ENCODE measurements around the gene DDC.
A peak's percentile ranks its signal among the peaks of the same experiment; 100 is the strongest.
"Not testable (repeated sequence)": the region's sequence is repeated elsewhere in the genome, so short reads cannot be mapped to it uniquely, and the experiment has no call there.

The DDC gene

DNA sequence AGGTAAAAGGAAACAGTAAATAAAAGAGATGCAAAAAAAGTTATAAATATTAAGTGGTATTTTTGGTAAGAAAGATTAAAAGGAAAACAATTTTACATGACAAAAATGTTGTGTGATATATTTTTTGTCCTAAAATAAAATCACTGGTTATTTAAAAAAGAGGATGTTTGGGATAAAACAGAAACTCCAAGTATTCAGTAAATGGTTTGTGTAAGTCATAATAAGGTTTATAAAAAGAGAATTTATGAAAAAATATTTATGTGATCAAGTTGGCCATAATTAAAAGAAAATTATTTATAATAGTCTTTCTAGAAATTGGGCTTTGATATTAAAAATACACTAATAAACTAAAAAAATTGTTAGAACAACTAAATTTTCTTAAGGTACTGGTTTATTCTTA is 76.8 kb downstream of the DDC start:
- no peak for DNase-seq (ENCODE audit: low read depth in 2 of 2)

- DNase-seq (ENCODE audit: low read depth in 2 of 2), result no peak
These were observed 78.7 kb downstream of the DDC start for GRCh38 chr7:50486512-50486911.

DNA sequence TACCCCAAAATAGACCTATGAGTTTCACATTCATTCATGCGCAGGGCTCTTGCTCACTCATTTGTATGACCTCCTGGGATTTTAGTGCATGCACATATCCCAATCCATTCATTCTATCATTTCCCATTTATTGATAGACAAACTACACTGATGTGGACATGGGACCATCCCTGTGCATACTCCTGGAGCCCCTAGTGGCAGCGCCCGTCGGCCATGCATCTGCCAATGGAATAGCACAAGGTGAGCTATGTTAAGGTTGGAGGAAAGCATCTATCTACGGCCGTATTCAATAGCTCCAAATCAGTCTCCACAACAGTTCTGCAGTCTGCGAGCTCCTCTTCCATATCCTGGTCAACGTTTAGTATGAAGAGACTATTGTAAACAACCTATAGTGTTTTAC is 83.3 kb downstream of the DDC start:
- no peak for DNase-seq (ENCODE audit: low read depth in 2 of 2)

- no peak for DNase-seq (ENCODE audit: low read depth in 2 of 2)
These were observed 84.4 kb downstream of the DDC start for GRCh38 chr7:50480797-50481196.

- DNase-seq (ENCODE audit: low read depth in 2 of 2), result no peak
These were observed 85.3 kb downstream of the DDC start for GRCh38 chr7:50479743-50480517.

- DNase-seq (ENCODE audit: low read depth in 2 of 2), result no peak
These were observed 87.6 kb downstream of the DDC start for GRCh38 chr7:50477640-50478039.

DNA sequence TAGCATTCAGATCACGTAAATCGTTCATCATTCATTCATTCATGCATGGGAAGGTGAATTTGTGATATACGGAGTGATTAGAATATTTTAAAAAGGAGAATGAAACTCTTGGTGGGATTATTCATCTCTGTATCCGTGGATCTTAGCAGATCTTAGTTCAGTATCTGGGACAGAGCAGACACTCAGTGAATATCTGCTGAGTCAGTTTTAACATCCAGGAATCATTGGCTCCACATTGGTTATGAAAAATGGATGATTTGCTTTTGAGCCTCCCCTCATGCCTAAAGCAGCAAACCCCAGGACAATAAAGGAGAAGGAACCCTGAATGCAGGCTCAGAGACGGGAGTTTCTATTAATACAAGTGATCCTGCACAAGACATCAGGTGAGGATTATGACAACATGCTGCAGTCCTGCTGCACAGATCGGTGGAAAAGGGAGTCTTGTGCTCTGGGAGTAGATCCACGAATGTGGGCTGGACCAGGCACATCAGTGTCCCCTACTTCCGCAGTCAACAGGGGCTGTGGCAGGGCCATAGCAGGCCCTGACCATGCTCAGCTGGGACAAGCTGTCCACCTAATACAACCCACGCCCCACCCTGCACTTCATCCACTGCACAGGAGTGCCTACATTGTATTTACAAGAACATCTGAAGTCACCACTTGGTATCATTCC is 88.1 kb downstream of the DDC start:
- DNase-seq (ENCODE audit: low read depth in 2 of 2), result no peak

DNA sequence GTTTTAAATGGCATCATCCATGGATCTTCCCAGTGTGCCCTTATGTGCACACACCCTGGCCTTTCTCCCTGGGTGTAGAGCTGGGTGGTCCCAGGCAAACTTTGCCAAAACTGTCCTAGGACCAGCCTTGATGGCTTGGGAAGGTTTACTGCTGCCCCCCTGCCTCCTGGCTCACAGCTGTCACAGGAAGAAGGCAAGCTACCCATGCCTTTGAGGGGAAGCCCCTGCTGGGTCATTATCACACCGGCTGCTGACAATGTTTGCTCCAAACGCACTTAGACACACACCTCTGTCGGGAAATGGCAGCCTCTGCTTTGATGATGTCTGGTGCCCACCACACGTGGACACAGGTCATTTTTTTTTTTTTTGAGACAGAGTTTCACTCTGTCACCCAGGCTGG is 89.9 kb downstream of the DDC start:
- DNase-seq (ENCODE audit: low read depth in 2 of 2), result no peak

GRCh38 chr7:50474382-50475160 is 90.6 kb downstream of the DDC start:
- DNase-seq (ENCODE audit: low read depth in 2 of 2), result no peak

DNA sequence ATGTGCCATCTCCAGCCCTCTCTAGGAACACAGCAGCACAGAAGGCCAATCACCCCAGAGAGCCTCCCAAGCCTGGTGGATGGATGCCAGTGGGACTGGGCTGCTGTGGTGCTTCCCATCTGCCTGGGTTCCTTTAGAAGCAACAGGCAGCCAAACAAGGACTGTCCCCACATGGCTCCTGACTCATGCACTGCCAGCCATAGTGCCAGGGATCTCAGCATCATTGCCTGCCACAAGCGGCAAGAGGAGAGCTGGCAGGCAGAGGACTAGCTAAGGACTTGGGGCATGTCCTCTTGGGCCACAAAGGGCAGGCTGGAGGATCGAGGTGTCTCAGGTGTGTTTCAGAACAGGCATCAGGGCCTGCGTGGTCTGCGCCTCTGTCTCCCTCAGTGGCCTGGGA is 91.7 kb downstream of the DDC start:
- DNase-seq (ENCODE audit: low read depth in 2 of 2), result no peak

DNA sequence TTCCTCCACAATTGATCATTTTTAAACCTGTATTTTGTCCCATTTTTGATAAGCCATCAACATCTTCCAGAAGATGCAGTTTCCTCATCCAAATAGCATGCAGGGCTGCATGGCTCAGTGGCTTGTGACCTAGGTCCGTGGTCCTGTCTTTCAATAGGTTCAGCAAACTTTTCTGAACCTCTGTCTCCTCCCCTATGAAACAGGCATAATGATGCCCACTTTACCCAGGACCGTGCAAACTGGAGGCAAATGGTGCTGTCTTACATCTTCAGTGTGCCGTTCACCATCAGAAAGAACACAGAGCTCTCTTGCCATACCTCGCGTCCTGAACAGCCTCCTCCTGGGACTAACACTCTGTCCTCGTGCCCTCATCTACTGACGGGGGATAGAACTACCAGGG is 92.8 kb downstream of the DDC start:
- DNase-seq (ENCODE audit: low read depth in 2 of 2), result no peak

GRCh38 chr7:50471970-50472369 is 93.2 kb downstream of the DDC start:
- no peak for DNase-seq (ENCODE audit: low read depth in 2 of 2)

DNA sequence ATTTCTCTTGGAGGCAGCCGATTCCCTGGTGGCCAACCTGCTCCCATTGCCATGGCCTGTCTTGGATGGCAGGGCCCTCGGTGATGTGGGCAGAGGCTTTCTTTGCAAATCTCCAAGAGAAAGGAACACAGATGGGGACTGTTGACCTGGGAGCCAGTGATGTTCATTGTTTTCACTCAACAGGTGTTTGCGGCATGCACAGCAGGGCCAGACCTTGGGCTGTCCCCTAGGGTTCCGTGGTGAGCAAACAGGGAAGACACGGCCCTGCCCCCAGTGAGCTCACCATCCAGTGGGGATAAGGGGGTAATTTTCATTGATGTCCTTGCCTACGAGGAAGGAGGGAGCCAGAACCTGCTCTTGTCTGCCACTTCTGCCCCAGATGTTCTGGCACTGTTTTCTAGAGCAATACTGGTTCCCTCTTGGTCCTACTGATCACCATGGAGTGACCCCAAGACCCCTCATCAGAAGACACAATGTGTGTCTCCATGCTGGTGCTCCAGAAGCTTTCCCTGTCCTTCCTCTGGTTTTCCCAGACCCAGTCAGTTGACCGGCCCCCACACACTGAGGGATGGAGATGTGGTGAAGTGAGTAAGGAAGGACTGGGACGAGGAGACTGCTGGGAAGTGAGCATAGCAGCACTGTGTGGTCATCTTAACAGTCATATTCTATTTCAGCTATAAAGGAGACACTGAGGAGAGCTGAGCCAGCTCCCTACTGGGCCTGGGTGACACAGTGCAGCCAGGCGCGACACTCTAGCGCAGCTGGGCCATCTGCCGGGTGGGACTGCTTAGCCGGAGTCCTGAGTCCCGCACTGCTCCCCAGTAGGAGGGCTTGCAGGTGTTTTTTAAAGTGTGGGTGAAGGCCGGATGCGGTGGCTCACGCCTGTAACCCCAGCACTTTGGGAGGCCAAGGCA is 94.7 kb downstream of the DDC start:
- DNase-seq (ENCODE audit: low read depth in 2 of 2), result no peak

DNA sequence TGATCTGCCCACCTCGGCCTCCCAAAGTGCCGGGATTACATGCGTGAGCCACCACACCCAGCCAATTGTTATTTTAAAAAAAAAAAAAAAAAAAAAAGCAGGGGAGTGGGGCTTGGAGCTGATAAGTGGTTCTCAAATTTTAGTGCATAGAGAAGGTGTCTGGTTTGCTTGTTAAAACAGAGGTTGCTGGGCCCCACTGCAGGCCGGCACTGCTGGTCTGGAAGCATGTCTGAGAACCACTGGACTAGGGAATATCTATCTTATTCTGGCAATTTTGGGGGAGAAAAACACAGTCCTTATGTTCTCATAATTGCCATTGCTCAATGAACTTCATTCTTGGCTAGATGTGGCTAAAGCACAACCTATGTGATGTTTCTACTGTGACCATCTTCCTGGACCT is 96.0 kb downstream of the DDC start:
- no peak for DNase-seq (ENCODE audit: low read depth in 2 of 2)

- DNase-seq (ENCODE audit: low read depth in 2 of 2), result peak; percentile 54 to 55
These were observed 97.2 kb downstream of the DDC start for GRCh38 chr7:50467817-50468610.

GRCh38 chr7:50466815-50467585 is 98.2 kb downstream of the DDC start:
- no peak for DNase-seq (ENCODE audit: low read depth in 2 of 2)

DNA sequence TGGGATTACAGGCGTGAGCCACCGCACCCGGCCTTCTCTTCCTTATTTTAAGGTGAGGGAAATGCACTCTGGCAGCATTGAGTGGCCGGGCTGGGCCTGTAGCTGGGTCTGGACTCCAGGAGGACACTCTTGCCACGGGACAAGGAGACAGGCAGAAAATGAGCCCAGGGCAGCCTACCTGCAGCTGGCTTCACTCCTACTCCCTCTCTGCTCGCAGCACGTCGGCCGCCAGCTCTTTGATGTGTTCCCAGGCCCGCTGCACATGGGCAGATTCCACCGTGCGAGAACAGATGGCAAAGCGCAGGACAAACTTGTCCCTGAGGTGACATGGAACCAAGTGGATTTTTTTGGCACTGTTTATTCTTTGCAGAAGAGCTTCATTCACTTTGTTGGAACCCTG is 102.2 kb downstream of the DDC start:
- DNase-seq (ENCODE audit: low read depth in 2 of 2), result no peak

DNA sequence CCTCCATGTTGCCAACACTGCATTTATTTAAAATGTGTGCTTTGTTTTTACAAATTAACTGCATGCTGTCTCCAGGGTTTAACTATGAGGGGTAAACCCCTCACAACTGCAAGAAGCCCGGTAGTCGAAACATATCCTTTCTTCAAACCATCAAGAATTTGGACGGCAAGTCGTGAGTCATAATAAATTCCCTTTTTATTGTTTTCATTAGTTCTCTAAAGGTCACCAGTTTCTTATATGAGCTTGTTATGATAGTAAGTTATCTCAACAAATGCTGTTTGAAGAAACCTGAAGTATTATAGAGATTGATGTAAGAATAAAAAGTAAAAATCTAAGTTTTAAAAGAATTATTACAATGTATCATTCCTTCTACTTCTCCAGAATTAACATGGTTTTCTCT is 102.8 kb downstream of the DDC start:
- DNase-seq (ENCODE audit: low read depth in 2 of 2), result no peak

DNA sequence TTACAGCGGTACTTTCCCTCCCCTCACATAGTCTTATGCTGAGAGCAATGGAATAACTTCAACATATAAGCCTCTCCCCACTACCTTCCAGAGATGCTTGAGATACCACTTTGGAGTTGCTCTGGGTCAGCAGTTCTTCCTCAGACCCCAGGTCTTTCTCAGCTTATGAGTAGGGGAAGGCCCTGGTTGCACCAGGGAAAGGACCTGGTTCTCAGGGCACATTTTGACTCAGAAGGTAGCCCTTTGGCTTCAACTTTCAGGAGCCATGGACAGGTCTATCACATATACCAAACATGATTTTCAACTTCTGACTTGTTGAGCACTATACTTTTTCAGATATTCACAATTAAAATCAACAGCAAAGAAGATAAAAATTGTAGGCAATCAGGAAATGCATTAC is 103.5 kb downstream of the DDC start:
- DNase-seq (ENCODE audit: low read depth in 2 of 2), result no peak

- DNase-seq (ENCODE audit: low read depth in 2 of 2), result not testable (repeated sequence)
These were observed 106.0 kb downstream of the DDC start for GRCh38 chr7:50459183-50459582.

Data from activated CD8-positive, alpha-beta memory T cell treated with anti-CD3 and anti-CD28 coated beads for 4 hours (primary cell).